GM11168 (cell line): ENCODE results near the gene TRPM2.

Source experiments
- in situ Hi-C: fragments of 300-500 bp; cut with MboI; formaldehyde crosslinking; loops from one replicate; pipeline ENCODE4 v1.12.0; 2022; ENCODE audit warnings: low sequenced_read_pairs; ENCODE audit not compliant: unreplicated experiment

TRPM2 gene

DNA sequence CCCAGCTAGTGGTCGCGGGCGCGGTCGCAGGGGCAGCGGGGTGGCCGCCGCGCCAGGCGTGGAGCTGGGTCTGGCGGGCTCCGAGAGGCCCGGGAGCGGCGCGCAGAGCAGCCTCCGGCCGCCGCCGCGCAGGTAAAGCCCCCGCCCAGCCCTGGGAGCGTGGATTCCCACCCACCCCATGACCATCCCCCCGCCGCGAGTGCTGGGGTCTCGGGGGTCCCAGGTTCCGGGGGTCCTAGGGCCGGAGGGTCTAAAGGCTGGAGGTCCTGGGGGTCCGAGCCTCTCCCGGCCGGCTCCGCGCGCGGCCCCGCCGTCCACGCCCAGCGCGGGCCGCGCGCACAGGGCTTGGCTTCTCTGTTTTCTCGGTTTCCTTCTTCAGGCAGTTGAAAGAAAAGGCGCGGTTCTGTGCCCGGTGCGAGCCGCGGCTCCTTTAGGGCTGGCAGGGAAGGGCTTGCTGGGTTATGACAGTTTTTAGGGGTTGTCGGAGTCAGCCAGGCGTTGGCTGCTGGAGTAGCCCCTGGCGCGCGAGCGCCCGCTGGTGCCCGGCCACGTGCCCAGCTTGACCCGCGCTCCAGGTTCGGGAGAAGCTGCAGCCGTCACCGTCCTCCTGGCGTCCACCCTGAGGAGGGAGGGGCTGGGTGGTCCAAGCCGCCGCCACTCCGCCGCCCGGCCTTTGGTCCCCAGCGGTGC is 102.2 kb downstream of the TRPM2 start:
- in situ Hi-C loops = no loop called here

- in situ Hi-C loops = no loop called here
These were observed 102.9 kb downstream of the TRPM2 start for GRCh38 chr21:44456214-44456914.

DNA sequence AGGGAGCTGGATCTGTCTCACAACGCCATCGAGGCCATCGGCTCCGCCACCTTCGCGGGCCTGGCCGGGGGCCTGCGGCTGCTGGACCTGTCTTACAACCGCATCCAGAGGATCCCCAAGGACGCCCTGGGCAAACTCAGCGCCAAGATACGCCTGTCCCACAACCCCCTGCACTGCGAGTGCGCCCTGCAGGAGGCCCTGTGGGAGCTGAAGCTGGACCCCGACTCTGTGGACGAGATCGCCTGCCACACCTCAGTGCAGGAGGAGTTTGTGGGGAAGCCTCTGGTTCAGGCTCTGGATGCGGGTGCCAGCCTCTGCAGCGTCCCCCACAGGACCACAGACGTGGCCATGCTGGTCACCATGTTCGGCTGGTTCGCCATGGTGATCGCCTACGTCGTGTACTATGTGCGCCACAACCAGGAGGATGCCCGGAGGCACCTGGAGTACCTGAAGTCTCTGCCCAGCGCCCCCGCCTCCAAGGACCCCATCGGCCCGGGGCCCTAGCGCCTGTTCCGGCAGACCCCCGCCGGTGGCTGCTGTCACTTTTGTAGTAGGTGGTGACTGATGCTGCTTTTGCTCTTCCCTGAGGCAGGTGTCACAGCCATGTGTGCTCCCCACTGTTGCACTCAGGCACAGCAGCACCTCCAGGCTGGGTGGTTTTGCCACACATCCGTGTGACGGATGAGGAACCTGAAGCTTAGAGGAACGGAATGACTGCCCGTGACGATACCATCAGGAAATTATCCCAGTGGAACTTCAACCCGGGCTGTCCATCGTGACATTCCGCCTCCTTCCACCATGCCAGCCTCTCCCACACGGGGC is 103.7 kb downstream of the TRPM2 start:
- in situ Hi-C loops = no loop called here

- in situ Hi-C loops = no loop called here
These were observed 105.7 kb downstream of the TRPM2 start for GRCh38 chr21:44458971-44459711.

GRCh38 chr21:44459712-44460440 is 106.5 kb downstream of the TRPM2 start:
- in situ Hi-C loops = no loop called here

- in situ Hi-C loops = no loop called here
These were observed 107.0 kb downstream of the TRPM2 start for GRCh38 chr21:44460441-44460755.

DNA sequence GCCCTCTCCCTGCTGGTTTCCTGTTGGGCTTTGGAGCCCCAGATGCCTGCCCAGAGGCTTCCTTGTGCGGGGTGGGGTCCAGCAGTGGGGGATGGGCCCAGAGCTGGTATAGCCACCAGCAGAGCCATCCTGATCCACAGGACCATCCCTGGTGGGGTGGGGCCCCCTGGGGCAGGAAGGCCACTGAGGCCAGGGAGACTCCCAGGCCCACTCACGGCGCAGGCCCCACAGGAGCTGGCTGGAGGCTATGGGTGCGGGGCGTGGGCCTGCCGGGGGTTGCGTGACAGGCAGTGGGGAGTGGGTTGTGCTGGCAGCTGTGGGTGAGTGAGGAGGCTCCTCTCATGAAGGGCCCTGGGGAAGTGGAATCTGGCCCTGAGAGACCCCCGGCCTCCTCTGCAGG is 107.6 kb downstream of the TRPM2 start:
- in situ Hi-C loops = no loop called here

DNA sequence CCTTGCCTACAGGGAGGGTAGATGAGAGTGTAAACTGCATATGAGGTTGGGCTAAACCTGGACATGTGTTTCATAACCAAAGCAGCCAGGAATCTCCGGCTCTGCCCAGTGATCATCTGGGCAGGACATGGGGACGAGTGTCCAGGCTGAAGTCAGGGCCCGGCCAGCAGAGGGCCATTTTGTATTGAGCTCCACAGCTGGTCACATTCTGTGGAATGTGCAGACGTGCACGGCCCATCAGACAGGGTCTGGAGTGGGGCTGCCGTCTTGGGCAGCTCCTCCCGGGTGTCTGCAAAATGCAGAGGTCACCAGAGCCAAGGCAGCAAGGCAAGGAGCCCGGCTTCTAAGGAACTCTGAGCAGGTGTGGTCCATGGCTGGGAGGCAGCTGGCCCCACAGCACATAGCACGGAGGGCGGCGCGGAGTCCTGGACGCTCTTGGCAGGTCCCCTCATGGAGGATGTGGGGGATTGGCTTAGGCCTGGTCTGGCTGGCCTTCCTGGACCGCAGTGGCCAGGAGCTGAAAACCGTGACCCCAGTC is 108.1 kb downstream of the TRPM2 start:
- in situ Hi-C loops = no loop called here

- in situ Hi-C loops = no loop called here
These were observed 108.8 kb downstream of the TRPM2 start for GRCh38 chr21:44462086-44462833.

- in situ Hi-C loops = no loop called here
These were observed 109.4 kb downstream of the TRPM2 start for GRCh38 chr21:44462834-44463200.

DNA sequence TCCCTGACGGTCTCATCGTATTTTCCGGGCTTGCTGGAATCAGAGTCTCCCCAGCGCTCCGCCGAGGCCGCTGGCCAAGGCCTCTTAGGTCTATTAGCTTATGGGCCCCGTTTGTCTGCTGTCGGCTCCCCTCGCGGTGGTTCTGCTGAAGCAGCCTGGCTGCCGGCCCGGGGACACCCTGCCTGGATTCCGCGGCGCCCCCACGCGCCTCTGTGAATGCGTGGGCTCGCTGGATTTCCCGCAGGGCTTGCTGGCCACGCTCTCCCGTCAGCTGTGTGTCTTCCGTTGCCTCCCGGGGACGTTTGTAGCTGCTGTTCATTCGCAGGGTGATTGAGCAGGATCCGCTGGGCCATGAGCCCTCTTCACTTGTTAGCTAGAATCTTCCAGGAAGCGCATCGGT is 110.3 kb downstream of the TRPM2 start:
- in situ Hi-C loops = no loop called here

GRCh38 chr21:44464351-44464750 is 110.9 kb downstream of the TRPM2 start:
- in situ Hi-C loops = no loop called here

DNA sequence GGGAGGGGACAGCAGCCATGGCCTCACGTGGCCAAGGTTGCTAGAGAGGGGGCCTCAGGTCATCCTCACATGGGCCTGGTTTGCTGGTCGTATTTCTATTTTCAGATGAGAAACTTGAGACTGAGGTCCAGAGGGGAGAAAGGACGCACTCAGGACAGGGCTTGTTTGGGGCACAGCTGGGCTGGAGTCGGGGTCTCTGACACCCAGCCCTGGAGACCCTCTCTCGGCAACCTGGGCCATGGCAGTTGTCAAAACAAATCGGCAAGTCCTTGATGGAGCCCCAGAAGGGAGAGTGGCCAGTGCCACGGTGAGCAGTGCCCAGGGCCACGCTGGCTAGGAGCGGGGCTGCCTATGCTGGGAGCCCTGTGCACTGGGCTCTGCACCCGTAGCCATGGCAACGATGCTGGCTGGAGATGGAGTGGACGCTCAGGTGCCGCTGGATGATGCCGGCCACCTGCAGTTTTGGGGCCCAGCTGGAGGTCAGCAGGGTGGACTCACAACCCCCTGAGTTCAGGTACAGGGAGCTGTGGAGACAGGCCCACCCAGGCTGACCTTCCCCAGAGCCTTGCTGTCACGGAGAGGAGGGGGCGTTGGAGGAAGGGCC is 113.0 kb downstream of the TRPM2 start:
- in situ Hi-C loops = no loop called here

DNA sequence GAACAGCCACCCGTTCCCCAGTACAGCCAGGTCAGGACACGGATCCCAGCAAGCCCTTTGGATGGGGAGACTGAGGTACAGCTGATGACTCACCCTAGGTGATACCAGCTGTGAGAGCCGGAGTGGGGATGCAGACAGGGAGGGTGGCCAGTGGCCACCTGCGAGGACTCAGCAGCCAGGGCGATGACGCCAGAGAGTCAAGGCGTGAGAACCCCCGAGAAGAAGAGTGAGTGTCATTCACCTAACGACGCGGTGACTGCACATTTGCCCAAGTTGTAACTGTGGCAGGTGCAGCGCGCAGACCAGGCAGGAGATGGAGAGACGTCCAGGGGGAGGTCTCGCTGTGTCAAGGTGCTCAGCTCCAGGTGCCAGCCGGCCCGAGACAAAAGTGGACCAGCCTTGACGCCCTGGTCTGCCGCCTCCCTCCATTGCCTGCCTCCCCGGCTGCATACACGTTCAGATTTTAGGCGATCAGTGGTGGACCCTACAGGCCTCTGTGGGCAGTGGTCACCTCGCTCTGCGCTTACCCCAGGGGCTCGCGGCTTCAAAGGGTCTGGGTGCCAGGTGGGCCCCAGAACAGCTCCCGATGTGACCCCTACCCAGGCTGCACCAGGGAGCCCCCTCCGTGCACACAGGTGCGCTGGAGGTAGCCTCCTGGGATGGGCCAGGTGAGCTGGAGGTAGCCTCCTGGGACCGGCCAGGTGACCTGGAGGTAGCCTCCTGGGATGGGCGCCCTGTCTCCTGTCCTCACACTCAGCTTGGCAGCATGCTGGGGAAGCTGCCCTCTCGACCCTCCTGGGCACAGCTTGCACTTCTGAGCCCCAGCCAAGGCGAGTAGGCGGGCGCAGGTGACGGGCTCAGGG is 113.8 kb downstream of the TRPM2 start:
- in situ Hi-C loops = no loop called here

GRCh38 chr21:44467859-44468195 is 114.4 kb downstream of the TRPM2 start:
- in situ Hi-C loops = no loop called here

DNA sequence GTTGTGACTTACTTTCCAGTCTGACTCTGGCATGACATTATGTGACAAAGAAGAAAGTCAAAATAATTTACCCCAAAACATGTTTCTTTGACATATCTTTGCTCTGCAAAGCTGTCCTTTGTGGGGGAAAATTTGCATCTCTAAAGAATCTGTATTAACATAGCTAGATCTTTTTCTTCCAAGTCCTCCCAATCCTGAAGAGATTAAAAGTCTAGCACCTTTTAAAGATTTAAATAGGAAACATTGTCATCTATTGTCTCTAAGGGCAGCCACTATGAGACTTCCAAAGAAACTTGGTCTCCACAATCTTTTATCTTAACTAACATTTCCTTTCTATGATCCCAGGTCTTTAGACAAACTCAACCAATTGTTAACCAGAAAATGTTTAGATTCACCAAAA is 117.9 kb downstream of the TRPM2 start:
- in situ Hi-C loops = no loop called here

GRCh38 chr21:44471996-44472395 is 118.6 kb downstream of the TRPM2 start:
- in situ Hi-C loops = no loop called here
